UCSD-AML1 (cell line): ENCODE measurements around the gene MOB1A.
"Not testable (repeated sequence)": the region's sequence is repeated elsewhere in the genome, so short reads cannot be mapped to it uniquely, and the experiment has no call there.

ENCODE experiments used
- DNase-seq: peaks from one replicate; lab custom pipeline; 2025; ENCODE audit not compliant: unreplicated experiment; lab: John Stamatoyannopoulos, UW

Gene MOB1A

DNA sequence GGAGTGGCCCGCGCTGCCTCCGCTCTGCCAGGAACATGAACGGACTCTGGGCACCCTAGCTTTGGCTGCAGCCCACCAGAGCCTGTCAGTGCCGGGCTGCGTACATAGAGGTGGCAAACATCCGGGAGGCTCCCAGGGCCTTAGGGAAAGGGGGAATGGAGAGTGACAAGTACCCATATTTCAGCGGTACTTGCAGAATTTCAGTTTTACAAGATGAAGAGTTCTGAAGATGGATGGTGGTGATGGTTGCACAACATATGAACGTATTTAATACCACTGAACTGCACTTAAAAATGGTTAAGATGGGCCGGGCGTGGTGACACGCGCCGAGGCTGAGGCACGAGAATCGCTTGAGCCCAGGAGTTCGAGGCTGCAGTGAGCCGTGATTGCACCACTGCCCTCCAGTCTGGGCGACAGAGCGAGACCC is 20.6 kb upstream of the MOB1A start:
- DNase-seq, result no peak

- peak; percentile 94 for DNase-seq
Observed at GRCh38 chr2:74198461-74199274, 20.0 kb upstream of the MOB1A start, which contains the start of gene MTHFD2. Gene MTHFD2 (plus strand): TSS chr2:74198615. CDS start chr2:74198642, 27 bp downstream.

- DNase-seq, result no peak
Observed at GRCh38 chr2:74198023-74198460, 19.4 kb upstream of the MOB1A start.

DNA sequence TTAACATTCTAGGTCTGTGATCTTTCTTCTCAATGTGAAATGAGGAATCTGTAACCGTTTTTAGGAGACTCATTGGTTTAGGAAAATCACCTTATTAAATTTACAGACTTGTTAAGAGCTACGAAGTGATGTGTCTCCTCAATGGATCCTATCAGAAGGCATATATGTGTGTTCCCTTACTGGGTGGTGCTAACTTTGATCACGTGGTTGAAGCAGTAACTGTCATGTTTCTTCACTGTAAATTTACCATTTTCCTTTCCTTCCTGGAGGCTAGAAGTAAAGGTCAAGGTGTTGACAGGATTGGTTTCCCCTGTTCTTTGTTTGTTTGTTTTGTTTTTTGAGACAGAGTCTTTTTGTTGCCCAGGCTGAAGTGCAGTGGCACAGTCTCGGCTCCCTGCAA is 18.4 kb upstream of the MOB1A start:
- DNase-seq, result no peak

GRCh38 chr2:74194799-74195198 is 16.1 kb upstream of the MOB1A start:
- no peak for DNase-seq

DNA sequence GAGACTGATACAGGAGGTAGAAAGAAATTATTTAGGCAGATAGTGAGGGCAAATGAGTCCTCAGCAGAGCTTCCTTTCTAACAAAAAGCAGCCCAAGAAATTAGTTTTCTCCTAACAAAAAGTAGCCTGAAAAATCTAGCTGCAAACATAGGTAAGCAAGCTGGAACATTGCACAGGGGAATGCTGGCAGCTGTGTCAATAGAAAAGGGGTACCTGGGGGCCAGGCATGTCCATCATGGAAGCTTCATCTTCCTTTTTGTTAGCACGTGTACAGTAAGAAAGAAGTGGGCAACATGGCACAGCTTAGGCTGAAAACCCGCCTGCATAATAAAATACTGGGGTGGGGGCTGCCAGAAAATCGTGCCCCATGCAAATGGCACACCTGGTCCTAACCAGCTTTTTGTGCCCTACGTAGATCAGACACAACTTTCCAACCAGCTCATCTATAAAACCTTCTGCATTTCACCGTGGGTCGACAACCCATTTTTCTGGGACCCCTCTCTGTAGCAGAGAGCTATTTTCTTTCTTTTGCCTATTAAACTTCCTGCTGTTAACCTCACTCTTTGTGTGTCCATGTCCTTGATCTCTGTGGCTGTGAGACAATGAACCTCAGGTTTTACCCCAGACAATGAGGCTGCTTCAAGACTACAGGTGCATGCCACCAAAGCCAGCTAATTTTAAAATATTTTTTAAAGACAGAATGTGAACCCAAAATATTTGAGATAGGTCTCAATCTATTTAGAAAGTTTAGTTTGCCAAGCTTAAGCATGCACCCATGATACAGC is 13.1 kb upstream of the MOB1A start:
- no peak for DNase-seq

DNA sequence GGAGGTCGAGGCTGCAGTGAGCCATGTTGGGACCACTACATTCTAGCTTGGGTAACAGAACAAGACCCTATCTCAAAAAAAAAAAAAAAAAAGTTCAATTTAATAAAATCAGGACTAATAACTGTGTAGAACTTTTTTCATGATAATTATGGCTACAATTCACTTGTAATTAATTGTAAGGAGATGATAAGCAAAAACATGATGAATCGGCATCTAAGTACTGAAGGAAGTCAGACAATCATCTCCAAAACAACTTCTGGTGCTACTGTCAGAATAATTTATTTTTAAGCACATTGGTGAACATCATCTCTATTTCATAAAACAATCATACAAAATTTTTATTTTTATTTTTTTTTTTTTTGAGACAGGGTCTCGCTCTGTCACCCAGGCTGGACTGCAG is 10.0 kb upstream of the MOB1A start:
- no peak for DNase-seq

- DNase-seq, result no peak
Observed at GRCh38 chr2:74188018-74188601, 9.4 kb upstream of the MOB1A start.

DNA sequence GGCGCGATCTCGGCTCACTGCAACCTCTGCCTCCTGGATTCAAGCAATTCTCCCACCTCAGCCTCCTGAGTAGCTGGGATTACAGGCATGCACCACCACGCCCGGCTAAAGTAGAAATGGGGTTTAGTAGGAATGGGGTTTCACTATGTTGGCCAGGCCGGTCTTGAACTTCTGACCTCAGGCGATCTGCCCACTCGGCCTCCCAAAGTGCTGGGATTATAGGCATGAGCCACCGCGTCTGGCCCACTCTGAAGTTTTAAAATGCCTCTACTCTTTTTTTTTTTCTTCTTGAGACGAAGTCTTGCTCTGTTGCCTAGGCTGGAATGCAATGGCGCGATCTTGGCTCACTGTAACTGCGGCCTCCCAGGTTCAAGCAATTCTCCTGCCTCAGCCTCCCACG is 8.0 kb upstream of the MOB1A start:
- not testable (repeated sequence) for DNase-seq

DNA sequence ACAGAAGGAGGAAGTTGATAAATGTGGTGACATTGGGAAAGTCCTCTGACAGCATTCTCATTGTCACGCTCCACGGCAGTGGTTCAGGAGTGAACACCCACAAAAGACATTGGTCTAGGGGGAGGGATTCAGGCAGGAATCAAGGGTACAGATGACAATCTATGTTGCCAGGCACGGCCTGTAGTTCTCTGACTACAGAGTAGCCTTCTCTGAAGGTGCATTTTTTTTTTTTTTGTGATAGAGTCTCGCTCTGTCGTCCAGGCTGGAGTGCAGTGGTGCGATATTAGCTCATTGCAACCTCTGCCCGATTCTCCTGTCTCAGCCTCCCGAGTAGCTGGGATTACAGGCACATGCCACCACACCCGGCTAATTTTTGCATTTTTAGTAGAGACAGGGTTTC is 7.4 kb upstream of the MOB1A start:
- peak; percentile 75 for DNase-seq

DNA sequence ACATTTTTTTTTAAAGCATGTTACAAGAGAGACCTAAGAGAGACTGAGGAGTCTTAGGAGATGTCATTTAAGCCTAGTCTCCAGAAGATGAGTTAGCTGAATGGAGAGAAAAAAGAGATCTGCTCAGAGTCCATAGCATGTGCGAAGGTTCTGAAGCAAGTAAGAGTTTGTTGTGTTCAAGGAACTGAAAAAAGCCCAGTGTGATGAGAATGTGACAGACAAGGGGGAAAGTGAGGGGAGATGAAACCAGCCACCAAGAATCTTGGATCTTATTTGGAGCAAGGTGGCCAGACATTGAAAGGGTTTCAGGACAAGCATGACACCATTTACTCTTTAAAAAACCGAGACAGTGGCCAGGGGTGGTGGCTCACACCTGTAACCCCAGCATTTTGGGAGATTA is 5.2 kb upstream of the MOB1A start:
- DNase-seq, result no peak

DNA sequence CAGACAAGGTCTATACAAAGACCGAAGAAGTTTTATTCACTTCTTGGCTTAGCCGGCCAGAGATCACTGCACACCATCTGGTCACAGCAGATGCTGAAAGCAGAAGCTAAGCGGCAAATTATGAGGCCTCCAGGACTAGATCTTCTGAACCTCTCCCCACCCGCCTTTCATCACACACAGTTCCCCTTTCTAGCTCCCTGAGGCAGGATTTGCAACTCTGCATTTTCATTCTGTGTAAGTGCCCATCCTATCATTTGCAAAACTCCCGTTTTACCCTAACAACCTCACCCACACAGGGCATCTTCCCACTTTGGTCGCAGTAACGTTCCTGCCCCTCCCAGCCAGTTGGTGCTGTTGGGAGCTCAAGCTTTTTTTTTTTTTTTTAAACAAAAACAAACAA is 3.1 kb upstream of the MOB1A start:
- DNase-seq, result peak; percentile 46

GRCh38 chr2:74179063-74179865 is 585 bp upstream of the MOB1A start:
- DNase-seq, result no peak

GRCh38 chr2:74177696-74178095 is 983 bp downstream of the MOB1A start:
- no peak for DNase-seq

- no peak for DNase-seq
Observed at GRCh38 chr2:74174909-74175308, 3.8 kb downstream of the MOB1A start.

GRCh38 chr2:74168739-74169138 is 9.9 kb downstream of the MOB1A start:
- no peak for DNase-seq

DNA sequence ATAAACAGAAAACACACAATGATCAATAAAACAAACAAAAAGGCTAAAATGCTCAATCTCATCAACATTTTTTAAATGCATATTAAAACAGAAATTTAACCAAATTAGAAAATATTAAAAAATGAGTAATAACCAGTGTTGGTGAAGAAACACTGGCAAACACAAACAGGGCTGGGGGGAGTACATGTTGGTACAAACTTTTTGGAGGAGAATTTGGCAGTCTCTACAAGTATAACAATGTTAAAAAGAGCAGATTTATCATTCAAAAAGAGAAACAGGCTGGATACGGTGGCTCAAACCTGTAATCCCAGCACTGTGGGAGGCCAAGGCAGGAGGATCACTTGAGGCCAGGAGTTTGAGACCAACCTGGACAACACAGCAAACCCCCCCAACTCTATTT is 13.9 kb downstream of the MOB1A start:
- DNase-seq, result no peak

DNA sequence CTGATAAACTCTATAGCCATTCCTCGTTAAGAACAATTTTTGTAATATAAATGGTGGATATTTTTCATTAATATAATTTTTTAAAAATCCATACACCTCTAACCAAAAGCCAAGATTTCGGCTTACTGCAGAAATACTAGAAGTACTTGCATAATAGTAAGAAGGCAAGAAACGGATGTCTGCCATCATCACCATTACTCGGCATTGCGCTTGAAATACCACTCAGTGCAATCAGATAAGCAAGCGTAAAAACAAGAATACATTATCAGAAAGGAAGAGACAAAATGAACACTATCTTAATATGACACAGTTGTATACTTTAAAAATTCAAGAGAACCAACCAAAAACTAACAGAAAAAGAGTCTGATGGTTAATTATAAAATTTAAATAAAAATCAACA is 15.7 kb downstream of the MOB1A start:
- no peak for DNase-seq

DNA sequence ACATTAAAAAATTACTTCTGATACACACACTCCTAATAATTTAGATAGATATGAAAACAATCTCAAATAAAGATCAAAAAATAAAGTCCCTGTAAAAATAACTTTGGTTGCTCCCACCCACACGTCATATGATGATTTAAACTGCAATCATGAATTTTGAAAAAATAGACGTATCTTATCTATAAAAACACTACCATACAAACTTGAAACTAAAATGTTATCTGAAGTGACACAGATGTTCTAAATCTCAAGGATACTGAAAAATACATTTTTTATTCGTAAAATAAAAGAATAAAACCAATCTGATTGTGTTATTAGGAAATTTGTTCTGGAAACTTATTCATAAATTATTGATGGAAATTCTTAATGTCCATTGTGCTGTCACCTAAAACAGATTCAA is 22.8 kb downstream of the MOB1A start:
- DNase-seq, result no peak

DNA sequence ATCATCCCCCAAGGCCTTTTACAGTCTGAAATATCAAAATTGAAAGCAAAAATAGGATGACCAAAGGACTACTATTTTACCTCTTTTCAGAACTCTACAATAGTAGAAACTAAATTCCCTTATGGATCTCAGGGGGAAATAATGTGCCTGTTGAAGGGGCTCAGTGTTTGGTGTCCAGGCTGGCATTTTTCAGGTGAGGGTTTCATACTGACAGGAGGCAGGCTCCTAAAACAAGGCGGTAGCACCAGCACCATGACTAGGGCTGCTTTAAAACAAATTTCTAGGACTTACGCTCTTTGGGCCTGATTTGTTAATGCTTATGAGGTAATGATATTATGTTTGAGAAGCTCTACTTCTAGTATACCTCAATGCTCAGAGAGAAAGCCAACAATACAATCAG is 25.7 kb downstream of the MOB1A start:
- no peak for DNase-seq
